SK-N-SH (cell line): ENCODE measurements around the gene FOXP2. TPM values are rescaled to one million over a fixed set of nuclear protein-coding genes. Genes with fewer than 3 reads are reported as not detected.
A peak's percentile ranks its signal among the peaks of the same experiment; 100 is the strongest.

ENCODE experiments used
- CTCF ChIA-PET: fragments of 300-600, 350-600 bp; formaldehyde crosslinking; extraction: SDS; loops from one replicate; lab custom pipeline; 2021; lab: Yijun Ruan, JAX
- POLR2A ChIA-PET: fragments of 350-600 bp; sonication (Branson Sonifier 250); formaldehyde crosslinking; extraction: SDS; loops from one replicate; lab custom pipeline; 2020; ENCODE audit warnings: antibody characterized with exemption, inconsistent platforms; lab: Yijun Ruan, JAX
- DNase-seq: peaks from one replicate; pipeline ENCODE4 v3.0.0; 2012
- H2AFZ ChIP-seq: fragments of 200-600 bp; sonication (generic); 2 replicates; pipeline ENCODE4 v1.8.1; 2016; ENCODE audit warnings: antibody characterized with exemption, mild to moderate bottlenecking, low read depth
- H3F3A ChIP-seq: fragments of 200-600 bp; sonication (generic); replicated peaks from 2 replicates; pipeline ENCODE3; 2016; ENCODE audit warnings: antibody characterized with exemption, mild to moderate bottlenecking; ENCODE audit not compliant: insufficient read depth
- H3K27ac ChIP-seq, 2 experiments: fragments of 200-500 bp in 1 of 2; fragments of 200-600 bp in 1 of 2; sonication (Bioruptor generic) in 1 of 2; sonication (generic), shearing (Covaris generic) in 1 of 2; 2 replicates each; pipeline versions ENCODE4 v1.5.1 to v1.6.1; 2014 to 2016; ENCODE audit warnings: low read depth in 2 of 2, inconsistent platforms in 1 of 2, low read length in 1 of 2, mild to moderate bottlenecking in 1 of 2, mixed read lengths in 1 of 2
- H3K27me3 ChIP-seq: fragments of 200-600 bp; sonication (generic), shearing (Covaris generic); 2 replicates; pipeline ENCODE4 v1.6.1; 2016; ENCODE audit warnings: mixed run types; ENCODE audit not compliant: insufficient read depth
- H3K36me3 ChIP-seq, 2 experiments: fragments of 200-500 bp in 1 of 2; fragments of 200-600 bp in 1 of 2; sonication (Bioruptor generic) in 1 of 2; sonication (generic) in 1 of 2; replicated peaks in 1 of 2; 2 replicates each; pipeline versions ENCODE3 to v1.5.1; 2014 to 2016; ENCODE audit warnings: low read length in 1 of 2, mild to moderate bottlenecking in 1 of 2; ENCODE audit not compliant: insufficient read depth in 2 of 2, control insufficient read depth in 1 of 2
- H3K4me1 ChIP-seq, 2 experiments: fragments of 200-500 bp in 1 of 2; fragments of 200-600 bp in 1 of 2; sonication (Bioruptor generic) in 1 of 2; sonication (generic), shearing (Covaris generic) in 1 of 2; 2 replicates each; pipeline versions ENCODE4 v1.5.1 to v1.6.1; 2014 to 2016; ENCODE audit warnings: low read depth in 1 of 2, low read length in 1 of 2, mixed run types in 1 of 2; ENCODE audit not compliant: insufficient read depth in 2 of 2, control insufficient read depth in 1 of 2
- H3K4me2 ChIP-seq: fragments of 200-600 bp; sonication (generic), shearing (Covaris generic); 2 replicates; pipeline ENCODE4 v1.6.1; 2017; ENCODE audit warnings: mixed run types
- H3K4me3 ChIP-seq, 2 experiments: fragments of 200-500 bp in 1 of 2; fragments of 200-600 bp in 1 of 2; sonication (Bioruptor generic) in 1 of 2; sonication (generic), shearing (Covaris generic) in 1 of 2; 2 replicates each; pipeline versions ENCODE4 v1.5.1 to v1.8.1; 2014 to 2016; ENCODE audit warnings: low read depth in 2 of 2, inconsistent platforms in 1 of 2, low read length in 1 of 2, mild to moderate bottlenecking in 1 of 2, mixed read lengths in 1 of 2, moderate library complexity in 1 of 2
- H3K79me2 ChIP-seq: fragments of 200-600 bp; sonication (generic); 2 replicates; pipeline ENCODE4 v1.8.1; 2017; ENCODE audit warnings: mild to moderate bottlenecking; ENCODE audit not compliant: insufficient read depth
- H3K9ac ChIP-seq: fragments of 200-600 bp; sonication (generic); 2 replicates; pipeline ENCODE4 v1.6.1; 2017; ENCODE audit warnings: mixed run types
- H3K9me2 ChIP-seq: fragments of 200-600 bp; sonication (generic); 2 replicates; pipeline ENCODE4 v1.6.1; 2017; ENCODE audit warnings: mixed run types
- H3K9me3 ChIP-seq: fragments of 200-600 bp; sonication (generic); 2 replicates; pipeline ENCODE4 v1.6.1; 2017; ENCODE audit warnings: mixed run types, mild to moderate bottlenecking, moderate library complexity
- H4K20me1 ChIP-seq: fragments of 200-600 bp; sonication (generic); 2 replicates; pipeline ENCODE4 v1.6.1; 2017; ENCODE audit warnings: mild to moderate bottlenecking, mixed run types; ENCODE audit not compliant: insufficient read depth
- EZH2phosphoT487 ChIP-seq: fragments of 200-600 bp; sonication (generic); IDR thresholded peaks from 2 replicates; pipeline ENCODE4 v1.6.1; 2017; ENCODE audit warnings: low read depth, mixed run types, mild to moderate bottlenecking, antibody characterized with exemption, moderate library complexity, borderline replicate concordance
- FOSL2 ChIP-seq: IDR thresholded peaks from 2 replicates; pipeline ENCODE4 v1.4.0; 2012; ENCODE audit warnings: low read depth, mild to moderate bottlenecking, moderate library complexity, borderline replicate concordance
- FOXM1 ChIP-seq: IDR thresholded peaks from 2 replicates; pipeline ENCODE4 v1.4.0; 2012; ENCODE audit warnings: low read depth, mild to moderate bottlenecking
- GABPA ChIP-seq: IDR thresholded peaks from 2 replicates; pipeline ENCODE4 v1.4.0; 2012; ENCODE audit warnings: low read depth, mild to moderate bottlenecking
- MXI1 ChIP-seq: IDR thresholded peaks from 2 replicates; pipeline ENCODE4 v1.6.1; 2012; ENCODE audit warnings: mild to moderate bottlenecking, low read depth, low read length, improper control_type of control experiment
- NRF1 ChIP-seq: IDR thresholded peaks from 2 replicates; pipeline ENCODE4 v1.6.1; 2012; ENCODE audit warnings: low read depth, mild to moderate bottlenecking, low read length
- RAD21 ChIP-seq: IDR thresholded peaks from 2 replicates; pipeline ENCODE4 v1.6.1; 2012; ENCODE audit warnings: mild to moderate bottlenecking, low read length
- SMC3 ChIP-seq: IDR thresholded peaks from 2 replicates; pipeline ENCODE4 v1.6.1; 2012; ENCODE audit warnings: low read depth, low read length, improper control_type of control experiment
- YY1 ChIP-seq: IDR thresholded peaks from 2 replicates; pipeline ENCODE4 v1.4.0; 2012; ENCODE audit warnings: low read depth, mild to moderate bottlenecking
- ZBTB33 ChIP-seq: IDR thresholded peaks from 2 replicates; pipeline ENCODE4 v1.4.0; 2012; ENCODE audit warnings: low read depth, borderline replicate concordance
- polyA plus RNA-seq, 3 experiments: library from polyadenylated mRNA; depleted of rRNA; stranded (reverse); fragments of >200 nt; gene quantifications; 2 replicates each; pipeline ENCODE4 v1.2.3, GENCODE V29; 2012
- TF ChIP-seq, protein P1 (sequence below): fragments of 200-600 bp; sonication (generic); IDR thresholded peaks from 2 replicates; pipeline ENCODE4 v1.6.1; 2017; ENCODE audit warnings: antibody characterized with exemption, mild to moderate bottlenecking, moderate library complexity
- TF ChIP-seq, protein P2 (sequence below): fragments of 150-350 bp; IDR thresholded peaks from 2 replicates; pipeline ENCODE4 v1.6.1; 2016; ENCODE audit warnings: mild to moderate bottlenecking, low read depth, low read length
- TF ChIP-seq, protein P3 (sequence below): fragments of 150-350 bp; IDR thresholded peaks from 2 replicates; pipeline ENCODE4 v1.6.1; 2017; ENCODE audit warnings: antibody characterized with exemption, low read length, low read depth, borderline replicate concordance

Gene FOXP2
- polyA plus RNA-seq, 1 of the 3 experiments (the other 2 are of a cell fraction) = not detected

DNA sequence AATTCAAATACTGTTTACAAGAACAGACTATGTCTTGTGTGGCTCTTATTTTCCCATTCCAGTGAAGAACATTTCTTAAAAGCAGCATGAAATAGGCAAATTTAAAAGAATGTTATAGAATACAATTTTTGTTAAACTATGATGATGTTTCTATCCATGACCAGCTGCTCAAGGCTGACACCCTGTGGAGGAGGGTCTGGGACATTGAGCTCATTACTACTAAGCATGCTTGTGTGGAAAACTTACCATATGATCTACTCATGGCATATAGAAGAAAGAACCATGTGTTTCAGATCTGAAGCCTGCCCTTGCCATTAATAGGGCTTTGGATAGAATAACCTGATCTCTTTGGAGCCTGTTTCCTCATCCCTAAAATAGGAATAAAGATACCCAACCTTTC, 125.0 kb downstream of the FOXP2 start:
- Histone ChIP-seq H3K9me2 (no peaks in the 10 kb centered on the region), H3K4me1 (no peaks in the 10 kb centered on the region), H4K20me1 (no peaks in the 10 kb centered on the region), H3K4me3 (no peak overlapping the region), H3K79me2 (no peaks in the 10 kb centered on the region), H2AFZ (no peak overlapping the region), H3K4me2 (no peak overlapping the region), H3F3A (no peaks in the 10 kb centered on the region), H3K9me3 (no peaks in the 10 kb centered on the region), H3K36me3 (no peaks in the 10 kb centered on the region), H3K9ac (no peak overlapping the region), H3K27ac (no peak overlapping the region), H3K27me3 (no peaks in the 10 kb centered on the region)
- POLR2A ChIA-PET = no interaction called here
- TF ChIP-seq, protein P1, sequence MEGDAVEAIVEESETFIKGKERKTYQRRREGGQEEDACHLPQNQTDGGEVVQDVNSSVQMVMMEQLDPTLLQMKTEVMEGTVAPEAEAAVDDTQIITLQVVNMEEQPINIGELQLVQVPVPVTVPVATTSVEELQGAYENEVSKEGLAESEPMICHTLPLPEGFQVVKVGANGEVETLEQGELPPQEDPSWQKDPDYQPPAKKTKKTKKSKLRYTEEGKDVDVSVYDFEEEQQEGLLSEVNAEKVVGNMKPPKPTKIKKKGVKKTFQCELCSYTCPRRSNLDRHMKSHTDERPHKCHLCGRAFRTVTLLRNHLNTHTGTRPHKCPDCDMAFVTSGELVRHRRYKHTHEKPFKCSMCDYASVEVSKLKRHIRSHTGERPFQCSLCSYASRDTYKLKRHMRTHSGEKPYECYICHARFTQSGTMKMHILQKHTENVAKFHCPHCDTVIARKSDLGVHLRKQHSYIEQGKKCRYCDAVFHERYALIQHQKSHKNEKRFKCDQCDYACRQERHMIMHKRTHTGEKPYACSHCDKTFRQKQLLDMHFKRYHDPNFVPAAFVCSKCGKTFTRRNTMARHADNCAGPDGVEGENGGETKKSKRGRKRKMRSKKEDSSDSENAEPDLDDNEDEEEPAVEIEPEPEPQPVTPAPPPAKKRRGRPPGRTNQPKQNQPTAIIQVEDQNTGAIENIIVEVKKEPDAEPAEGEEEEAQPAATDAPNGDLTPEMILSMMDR = peak; percentile 40
- TF ChIP-seq RAD21 (peak; percentile 22; the same call in 1 of the 2 replicates), SMC3 (peak; percentile 33; the same call in 1 of the 2 replicates), NRF1 (no peak), ZBTB33 (no peak), FOSL2 (no peak), MXI1 (no peak), YY1 (no peak), FOXM1 (no peak), EZH2phosphoT487 (no peak), GABPA (no peak)
- TF ChIP-seq, protein P2, sequence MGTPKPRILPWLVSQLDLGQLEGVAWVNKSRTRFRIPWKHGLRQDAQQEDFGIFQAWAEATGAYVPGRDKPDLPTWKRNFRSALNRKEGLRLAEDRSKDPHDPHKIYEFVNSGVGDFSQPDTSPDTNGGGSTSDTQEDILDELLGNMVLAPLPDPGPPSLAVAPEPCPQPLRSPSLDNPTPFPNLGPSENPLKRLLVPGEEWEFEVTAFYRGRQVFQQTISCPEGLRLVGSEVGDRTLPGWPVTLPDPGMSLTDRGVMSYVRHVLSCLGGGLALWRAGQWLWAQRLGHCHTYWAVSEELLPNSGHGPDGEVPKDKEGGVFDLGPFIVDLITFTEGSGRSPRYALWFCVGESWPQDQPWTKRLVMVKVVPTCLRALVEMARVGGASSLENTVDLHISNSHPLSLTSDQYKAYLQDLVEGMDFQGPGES = no peak
- TF ChIP-seq, protein P3, sequence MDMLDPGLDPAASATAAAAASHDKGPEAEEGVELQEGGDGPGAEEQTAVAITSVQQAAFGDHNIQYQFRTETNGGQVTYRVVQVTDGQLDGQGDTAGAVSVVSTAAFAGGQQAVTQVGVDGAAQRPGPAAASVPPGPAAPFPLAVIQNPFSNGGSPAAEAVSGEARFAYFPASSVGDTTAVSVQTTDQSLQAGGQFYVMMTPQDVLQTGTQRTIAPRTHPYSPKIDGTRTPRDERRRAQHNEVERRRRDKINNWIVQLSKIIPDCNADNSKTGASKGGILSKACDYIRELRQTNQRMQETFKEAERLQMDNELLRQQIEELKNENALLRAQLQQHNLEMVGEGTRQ = no peak
- CTCF ChIA-PET = interaction anchor here (0.8 to 1.4 kb wide), 2 partner anchors 21 to 513 kb away, joined by 3 read pairs; no protein-coding TSS in a partner anchor
- DNase-seq = no peak
